ENCODE measurements around the gene UBTD1. TPM values are rescaled to one million over a fixed set of nuclear protein-coding genes. Genes with fewer than 3 reads are reported as not detected.

Gene UBTD1
- total and polyA plus RNA-seq, 10 donors, result 4.5 to 17.6 (median 11.8) TPM

- intact Hi-C loops (cut with DNase I; ENCODE audit: low total_unique reads), result no loop called here
- peaks cover 0 to 47% (median 13%) of the 10 kb centered on the region in 6 donors for H3K36me3 ChIP-seq
- peaks cover 0 to 1% (median 0%) of the 10 kb centered on the region in 7 donors for H3K27me3 ChIP-seq (replicated peaks in 1 of 7)
- H3K4me3 ChIP-seq, result no peak within 1 kb of the TSS
- TF ChIP-seq CTCF (IDR thresholded peaks at IDR 0.05 in 8 of 11, conservative IDR thresholded peaks at IDR 0.05 in 3 of 11) (peak in 10 of 11 experiments; percentile 27 to 91 (median 77)), POLR2AphosphoS5 (IDR thresholded peaks at IDR 0.05) (peak; percentile 32 to 53 (median 41)), POLR2A (IDR thresholded peaks at IDR 0.05) (no peak)
- no peak within 1 kb of the TSS for H3K27ac ChIP-seq
- H3K9me3 ChIP-seq, result no peaks in the 10 kb centered on the region
- H3K4me1 ChIP-seq, result peaks cover 0 to 11% (median 8%) of the 10 kb centered on the region in 6 donors
- DNase-seq, result peak; percentile 90
- WGBS, 5 donors, result 70 to 78% (median 72%) methylated on average over 15 to 16 of the region's 16 CpGs
Observed at GRCh38 chr10:97572214-97572989, 73.7 kb downstream of the UBTD1 start, which contains the start of gene ANKRD2. ANKRD2 (plus strand) TSS chr10:97572779; CDS start chr10:97572789, 10 bp downstream.

GRCh38 chr10:97573021-97573420 lies 74.3 kb downstream of the UBTD1 start:
- Histone ChIP-seq H3K27ac (no peak overlapping the region), H3K4me1 (peaks cover 0 to 11% (median 8%) of the 10 kb centered on the region in 6 donors), H3K27me3 (replicated peaks in 1 of 7) (peaks cover 0 to 7% (median 0%) of the 10 kb centered on the region in 7 donors), H3K9me3 (no peaks in the 10 kb centered on the region), H3K4me3 (no peak overlapping the region), H3K36me3 (peaks cover 0 to 40% (median 12%) of the 10 kb centered on the region in 6 donors)
- 87 to 100% (median 95%) methylated on average over 2 of the region's 2 CpGs for WGBS, 5 donors
- TF ChIP-seq CTCF (IDR thresholded peaks at IDR 0.05 in 8 of 11, conservative IDR thresholded peaks at IDR 0.05 in 3 of 11), result no peak
- TF ChIP-seq POLR2A (IDR thresholded peaks at IDR 0.05), result no peak
- no peak for TF ChIP-seq POLR2AphosphoS5 (IDR thresholded peaks at IDR 0.05)
- intact Hi-C loops (cut with DNase I; ENCODE audit: low total_unique reads), result no loop called here
- DNase-seq, result peak; percentile 39

GRCh38 chr10:97573672-97574071 lies 74.9 kb downstream of the UBTD1 start:
- H3K27me3 ChIP-seq (replicated peaks in 1 of 7), result peaks cover 0 to 14% (median 0%) of the 10 kb centered on the region in 7 donors
- no peaks in the 10 kb centered on the region for H3K9me3 ChIP-seq
- no peak for DNase-seq
- TF ChIP-seq CTCF (IDR thresholded peaks at IDR 0.05 in 8 of 11, conservative IDR thresholded peaks at IDR 0.05 in 3 of 11), result no peak
- TF ChIP-seq POLR2AphosphoS5 (IDR thresholded peaks at IDR 0.05), result no peak
- intact Hi-C loops (cut with DNase I; ENCODE audit: low total_unique reads), result no loop called here
- H3K4me1 ChIP-seq, result peaks cover 0 to 11% (median 8%) of the 10 kb centered on the region in 6 donors
- H3K4me3 ChIP-seq, result no peak overlapping the region
- 42 to 88% (median 71%) methylated on average over 2 of the region's 2 CpGs for WGBS, 5 donors
- H3K36me3 ChIP-seq, result peaks cover 0 to 34% (median 11%) of the 10 kb centered on the region in 6 donors
- no peak overlapping the region for H3K27ac ChIP-seq

Measured in spleen (tissue), 11 donors.